ENCODE measurements around the gene ADM5.

DNA sequence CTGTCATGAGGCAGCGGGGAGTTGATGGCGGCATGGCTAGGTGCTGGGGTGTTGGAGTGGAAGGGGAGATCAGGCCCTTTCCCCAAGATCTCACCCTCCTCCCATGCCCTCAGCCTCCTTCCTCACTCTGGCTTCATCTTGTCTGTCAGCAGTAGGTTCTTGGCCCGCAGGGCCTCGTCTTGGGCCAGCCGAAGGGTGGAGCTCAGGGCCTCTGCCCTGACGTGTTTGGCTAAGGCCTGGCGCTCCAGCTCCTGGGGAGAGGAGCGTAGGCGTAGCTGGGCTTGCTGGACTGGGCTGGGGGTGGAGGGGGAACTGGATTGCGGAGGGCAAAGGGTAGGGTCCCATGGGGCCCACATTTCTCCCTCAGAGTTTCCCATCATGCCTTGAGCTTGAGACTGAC is 50.5 kb downstream of the ADM5 start:
- TF ChIP-seq CTCF (conservative IDR thresholded peaks at IDR 0.05 in 1 of 2, IDR thresholded peaks at IDR 0.05 in 1 of 2; ENCODE audit: extremely low read depth in 1 of 2, insufficient read depth in 1 of 2, low read depth in 1 of 2, low read length in 2 of 2), result no peak
- no peak for TF ChIP-seq EZH2 (IDR thresholded peaks at IDR 0.05; ENCODE audit: borderline replicate concordance, low read length)

Data from mammary epithelial cell (primary cell).